Inflammatory macrophage (primary cell): Measurements from ENCODE around the gene C19orf53.
A peak's percentile ranks its signal among the peaks of the same experiment; 100 is the strongest.
"Not testable (repeated sequence)": the region's sequence is repeated elsewhere in the genome, so short reads cannot be mapped to it uniquely, and the experiment has no call there.

Experiments
- DNase-seq, 2 donors: peaks; one replicate each; pipeline ENCODE4 v3.0.0-alpha.2; 2020 to 2022

The C19orf53 gene

DNA sequence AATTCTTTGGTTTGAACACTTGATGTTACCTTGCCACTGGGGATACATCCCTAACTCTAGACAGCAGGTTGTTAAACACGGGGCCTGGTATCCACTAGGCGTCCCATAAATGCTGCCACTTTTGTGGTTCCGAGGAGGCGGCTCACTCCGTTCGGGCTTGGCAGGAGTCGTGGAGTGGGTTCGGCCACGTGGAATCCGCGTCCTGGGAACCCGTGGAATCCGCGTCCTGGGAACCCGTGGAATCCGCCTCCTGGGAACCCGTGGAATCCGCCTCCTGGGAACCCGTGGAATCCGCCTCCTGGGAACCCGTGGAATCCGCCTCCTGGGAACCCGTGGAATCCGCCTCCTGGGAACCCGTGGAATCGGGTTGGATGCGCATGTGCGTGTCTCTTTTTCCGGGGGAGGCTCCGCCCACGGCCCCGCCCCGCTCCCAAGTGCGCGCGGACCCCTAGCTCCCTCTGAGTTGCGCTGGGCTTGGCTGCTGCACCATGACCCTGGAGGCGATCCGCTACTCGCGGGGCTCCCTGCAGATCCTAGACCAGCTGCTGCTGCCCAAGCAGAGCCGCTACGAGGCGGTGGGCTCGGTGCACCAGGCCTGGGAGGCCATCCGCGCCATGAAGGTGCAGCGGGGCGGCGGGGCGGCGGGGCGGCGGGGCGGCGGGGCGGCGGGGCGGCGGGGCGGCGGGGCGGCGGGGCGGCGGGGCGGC lies 10.0 kb upstream of the C19orf53 start, which contains the start of gene MRI1:
Gene MRI1, plus strand, starts transcription at position 422 of the 707 bp plus-strand sequence. Its CDS starts 67 bp downstream, at position 489.
- peak; percentile 42 to 68 for DNase-seq

- DNase-seq = peak; percentile 21 to 47
Observed at GRCh38 chr19:13764821-13765394, 9.3 kb upstream of the C19orf53 start.

DNA sequence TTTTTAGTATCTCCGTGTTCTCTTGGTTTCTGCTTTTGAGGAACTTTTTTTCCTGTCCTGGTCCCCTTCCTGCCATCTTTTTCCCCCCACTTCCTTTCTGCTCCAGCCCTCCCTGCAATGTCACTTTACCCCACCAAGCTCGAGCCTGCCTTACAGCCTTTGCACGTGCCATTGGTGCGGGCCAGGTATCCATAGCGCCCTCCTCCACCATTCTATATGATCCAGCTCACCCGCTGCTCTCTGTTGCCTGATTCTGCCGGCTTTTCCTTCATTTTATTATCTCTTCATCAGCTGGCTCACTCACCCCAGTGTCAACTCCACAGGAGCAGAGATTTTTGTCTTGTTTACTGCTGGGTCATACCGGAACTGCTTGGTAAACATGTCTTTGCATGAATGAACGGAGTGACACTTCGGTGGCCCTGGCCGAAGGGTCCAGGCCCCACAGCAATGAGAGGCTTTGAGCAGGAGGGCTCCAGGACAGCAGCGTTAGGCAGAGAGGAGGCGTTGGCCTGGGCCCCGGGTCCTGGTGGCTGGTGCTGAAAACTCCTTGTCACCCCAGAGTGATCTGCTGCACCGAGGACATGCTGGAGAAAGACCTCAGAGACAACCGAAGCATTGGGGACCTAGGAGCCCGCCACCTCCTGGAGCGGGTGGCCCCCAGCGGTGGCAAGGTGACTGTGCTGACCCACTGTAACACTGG lies 8.7 kb upstream of the C19orf53 start:
- no peak for DNase-seq

GRCh38 chr19:13766095-13766481 lies 8.2 kb upstream of the C19orf53 start:
- no peak for DNase-seq

DNA sequence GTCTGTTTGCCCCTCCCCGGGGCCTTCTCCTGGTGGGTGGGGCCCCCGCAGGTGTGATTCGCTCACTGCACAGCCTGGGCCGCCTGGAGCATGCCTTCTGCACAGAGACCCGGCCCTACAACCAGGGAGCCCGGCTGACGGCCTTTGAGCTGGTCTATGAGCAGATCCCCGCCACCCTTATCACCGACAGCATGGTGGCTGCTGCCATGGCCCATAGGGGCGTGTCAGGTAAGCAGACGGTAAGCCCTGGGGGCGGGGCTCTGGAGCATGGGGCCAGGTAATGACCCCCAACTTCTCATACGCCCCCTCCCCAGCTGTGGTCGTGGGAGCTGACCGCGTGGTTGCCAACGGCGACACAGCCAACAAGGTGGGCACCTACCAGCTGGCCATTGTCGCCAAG lies 5.7 kb upstream of the C19orf53 start:
- DNase-seq = no peak

DNA sequence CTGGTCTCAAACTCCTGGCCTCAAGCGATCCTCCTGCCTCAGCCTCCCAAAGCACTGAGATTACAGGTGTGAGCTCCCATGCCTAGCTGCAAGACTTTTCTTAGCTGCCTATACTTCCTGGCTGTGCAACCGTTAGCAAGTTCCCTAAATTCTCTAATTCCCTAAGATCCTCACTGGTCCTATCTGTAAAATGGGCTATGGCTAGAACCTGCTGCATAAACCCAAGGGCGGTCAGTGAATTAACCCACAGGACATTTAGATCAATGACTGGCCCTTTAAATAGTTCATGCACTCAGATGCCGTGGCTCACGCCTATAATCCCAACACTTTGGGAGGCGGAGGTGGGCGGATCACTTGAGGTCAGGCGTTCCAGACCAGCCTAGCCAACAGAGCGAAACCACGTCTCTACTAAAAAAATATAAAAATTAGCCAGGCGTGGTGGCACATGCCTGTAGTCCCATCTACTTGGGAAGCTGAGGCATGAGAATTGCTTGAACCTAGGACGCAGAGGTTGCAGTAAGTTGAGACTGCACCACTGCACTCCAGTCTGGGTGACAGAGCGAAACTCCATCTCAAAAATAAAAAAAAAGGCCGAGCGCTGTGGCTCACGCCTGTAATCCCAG lies 4.1 kb upstream of the C19orf53 start:
- no peak for DNase-seq

DNA sequence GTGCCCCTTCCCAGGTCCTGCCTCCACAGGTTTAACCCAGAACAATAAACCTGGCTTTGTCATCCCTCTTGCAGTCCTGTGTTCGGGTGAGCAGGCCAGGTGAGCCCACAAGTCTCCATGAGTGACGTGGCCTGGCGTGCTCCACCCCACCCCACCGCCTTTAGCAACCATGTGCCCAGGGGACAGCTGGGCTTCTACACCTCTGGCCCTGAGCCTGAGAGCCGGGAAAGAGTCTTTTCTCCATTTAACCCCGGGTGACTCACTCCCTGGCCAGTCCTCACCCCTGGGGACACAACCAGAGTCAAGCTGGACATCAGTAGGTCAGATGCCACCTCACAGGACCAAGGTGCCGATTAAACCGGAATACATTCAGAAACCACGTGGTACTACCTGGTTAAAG lies 4.1 kb downstream of the C19orf53 start:
- no peak for DNase-seq

- DNase-seq = no peak
Observed at GRCh38 chr19:13778847-13779246, 4.6 kb downstream of the C19orf53 start.

- not testable (repeated sequence) for DNase-seq
Observed at GRCh38 chr19:13779794-13780193, 5.5 kb downstream of the C19orf53 start.

DNA sequence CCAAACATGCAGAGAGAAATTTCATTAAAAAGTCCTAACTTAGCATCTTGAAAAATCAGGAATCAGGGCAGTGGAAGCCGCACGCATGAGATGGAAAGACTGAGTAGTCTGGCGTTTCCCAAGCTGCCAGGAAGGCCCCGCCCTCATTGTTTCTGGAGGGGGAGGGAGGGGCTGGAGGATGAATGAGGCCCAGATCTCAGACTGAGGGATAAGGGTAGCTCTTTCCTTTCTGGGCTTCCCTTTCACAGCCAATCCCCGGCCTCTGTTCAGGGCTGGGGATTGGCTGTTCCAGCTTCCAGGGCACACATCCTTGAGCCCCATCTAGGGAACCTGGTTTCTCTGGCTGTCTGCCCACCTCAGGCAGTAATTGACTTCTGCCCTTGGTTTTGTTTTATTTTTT lies 7.3 kb downstream of the C19orf53 start:
- DNase-seq = no peak

GRCh38 chr19:13782537-13782936 lies 8.3 kb downstream of the C19orf53 start:
- no peak for DNase-seq

- no peak for DNase-seq
Observed at GRCh38 chr19:13783565-13784500, 9.6 kb downstream of the C19orf53 start.

DNA sequence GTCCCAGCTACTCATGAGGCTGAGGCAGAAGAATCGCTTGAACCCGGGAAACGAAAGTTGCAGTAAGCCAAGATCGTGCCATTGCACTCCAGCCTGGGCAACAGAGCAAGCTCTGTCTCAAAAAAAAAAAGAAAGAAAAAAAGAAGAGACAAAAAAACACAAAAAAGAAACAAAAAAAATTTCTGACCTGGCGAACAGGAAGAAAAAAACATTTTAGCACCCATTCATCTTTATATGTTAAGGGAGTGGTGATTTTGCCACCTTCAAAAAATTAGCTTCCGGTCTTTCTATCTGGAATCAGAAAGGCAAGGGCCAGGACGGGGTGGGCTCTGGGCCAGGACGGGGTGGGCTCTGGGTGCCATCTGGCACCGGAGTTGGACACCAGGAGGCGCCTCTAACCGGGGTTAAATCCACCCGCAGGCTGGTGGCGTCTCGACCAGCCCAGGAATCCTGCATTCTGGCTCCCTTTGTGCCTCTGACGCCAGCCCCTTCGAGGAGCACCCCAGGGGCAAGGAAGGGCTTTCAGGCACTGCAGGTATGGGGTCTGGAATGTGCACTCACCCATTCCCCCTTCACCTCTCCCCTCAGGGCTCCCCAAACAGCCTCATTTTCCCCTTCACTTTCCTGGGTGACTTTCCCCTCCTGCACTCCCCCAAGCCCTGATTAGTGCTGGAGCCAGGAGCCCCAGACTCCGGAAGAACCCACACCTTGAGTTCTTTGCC lies 10.6 kb downstream of the C19orf53 start:
- DNase-seq = peak; percentile 56 to 68

DNA sequence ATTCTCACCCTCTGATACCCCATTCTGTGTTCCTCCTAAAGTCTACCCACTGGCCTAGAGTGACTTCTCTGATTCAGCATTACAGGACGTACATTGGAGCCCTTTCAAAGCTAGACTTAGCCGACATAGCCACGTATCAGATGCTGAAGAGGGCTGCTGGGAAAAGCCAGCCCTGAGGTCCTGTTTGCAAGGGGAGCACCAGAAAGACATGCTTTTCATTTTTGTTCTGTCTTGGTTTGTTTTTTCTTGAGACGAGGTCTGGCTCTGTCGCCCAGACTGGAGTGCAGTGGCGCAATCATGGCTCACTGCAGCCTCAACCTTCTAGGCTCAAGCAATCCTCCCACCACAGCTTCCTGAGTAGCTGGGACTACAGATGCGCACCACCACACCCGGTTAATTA lies 14.7 kb downstream of the C19orf53 start:
- DNase-seq = peak; percentile 45 to 58

DNA sequence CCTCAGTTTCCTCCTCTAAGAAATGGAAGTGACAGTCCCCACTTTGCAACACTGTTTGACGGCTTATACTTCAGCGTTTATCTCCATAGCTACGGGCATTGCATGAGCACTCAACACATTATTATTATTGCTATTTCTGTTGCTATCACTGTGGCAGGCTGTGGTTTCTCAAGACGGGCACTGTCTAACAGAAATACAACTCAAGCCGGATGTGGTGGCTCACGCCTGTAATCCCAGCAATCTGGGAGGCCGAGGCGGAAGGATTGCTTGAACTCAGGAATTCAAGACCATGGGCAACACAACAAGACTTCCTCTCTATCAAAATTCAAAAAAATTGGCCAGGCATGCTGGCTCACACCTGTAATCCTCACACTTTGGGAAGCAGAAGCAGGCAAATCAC lies 16.1 kb downstream of the C19orf53 start:
- peak; percentile 71 to 80 for DNase-seq

- not testable (repeated sequence) for DNase-seq
Observed at GRCh38 chr19:13793317-13793716, 19.1 kb downstream of the C19orf53 start.

- no peak for DNase-seq
Observed at GRCh38 chr19:13794398-13794756, 20.1 kb downstream of the C19orf53 start.

GRCh38 chr19:13794757-13795589 lies 20.7 kb downstream of the C19orf53 start, which contains the start of gene ZSWIM4:
Gene ZSWIM4, plus strand, starts transcription at chr19:13795443. Its CDS starts 206 bp downstream, at chr19:13795649.
- peak; percentile 99 for DNase-seq

DNA sequence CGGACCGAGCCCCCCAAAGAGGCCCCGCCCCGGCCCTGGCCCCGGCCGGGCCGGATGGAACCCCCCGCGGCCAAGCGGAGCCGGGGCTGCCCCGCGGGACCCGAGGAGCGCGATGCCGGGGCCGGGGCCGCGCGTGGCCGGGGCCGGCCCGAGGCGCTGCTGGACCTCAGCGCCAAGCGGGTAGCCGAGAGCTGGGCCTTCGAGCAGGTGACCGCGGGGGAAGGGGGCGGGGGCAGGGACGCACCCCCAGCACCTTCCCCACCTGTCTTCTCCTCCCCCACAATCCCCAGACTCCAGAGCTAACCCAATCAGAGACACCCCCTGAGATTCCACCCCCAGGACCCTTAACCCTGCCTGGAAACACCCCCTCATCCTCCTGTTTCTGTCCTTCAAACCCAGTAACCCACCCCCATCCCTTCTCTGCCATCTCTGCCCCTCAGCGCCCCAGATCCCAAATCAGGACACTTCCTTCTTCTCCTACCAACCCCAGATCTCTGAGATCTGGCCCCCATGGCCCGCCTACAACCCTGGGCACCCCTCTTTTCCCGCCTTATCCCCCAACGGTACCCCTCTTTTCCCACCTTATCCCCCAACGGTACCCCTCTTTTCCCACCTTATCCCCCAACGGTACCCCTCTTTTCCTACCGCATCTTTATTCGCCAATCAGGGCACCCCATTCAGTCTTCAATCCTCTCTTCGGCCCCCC lies 21.5 kb downstream of the C19orf53 start:
- DNase-seq = no peak
